ENCODE measurements around the gene KRIT1.

- TF ChIP-seq CTCF (conservative IDR thresholded peaks at IDR 0.05 in 1 of 2, IDR thresholded peaks at IDR 0.05 in 1 of 2; ENCODE audit: low read depth in 1 of 2, low read length in 2 of 2), result no peak
- TF ChIP-seq EZH2 (IDR thresholded peaks at IDR 0.05; ENCODE audit: low read length, missing control alignments), result no peak
Measured at GRCh38 chr7:92275327-92275726, 29.6 kb upstream of the KRIT1 start.
